NCI-H2171 treated with DMSO at 0.1 percent for 48 hours (cell line): Measurements from ENCODE around the gene TMEM53.
A peak's percentile ranks its signal among the peaks of the same experiment; 100 is the strongest.

Source experiments
- DNase-seq: peaks from one replicate; lab custom pipeline; 2025; lab: John Stamatoyannopoulos, UW

The TMEM53 gene

DNA sequence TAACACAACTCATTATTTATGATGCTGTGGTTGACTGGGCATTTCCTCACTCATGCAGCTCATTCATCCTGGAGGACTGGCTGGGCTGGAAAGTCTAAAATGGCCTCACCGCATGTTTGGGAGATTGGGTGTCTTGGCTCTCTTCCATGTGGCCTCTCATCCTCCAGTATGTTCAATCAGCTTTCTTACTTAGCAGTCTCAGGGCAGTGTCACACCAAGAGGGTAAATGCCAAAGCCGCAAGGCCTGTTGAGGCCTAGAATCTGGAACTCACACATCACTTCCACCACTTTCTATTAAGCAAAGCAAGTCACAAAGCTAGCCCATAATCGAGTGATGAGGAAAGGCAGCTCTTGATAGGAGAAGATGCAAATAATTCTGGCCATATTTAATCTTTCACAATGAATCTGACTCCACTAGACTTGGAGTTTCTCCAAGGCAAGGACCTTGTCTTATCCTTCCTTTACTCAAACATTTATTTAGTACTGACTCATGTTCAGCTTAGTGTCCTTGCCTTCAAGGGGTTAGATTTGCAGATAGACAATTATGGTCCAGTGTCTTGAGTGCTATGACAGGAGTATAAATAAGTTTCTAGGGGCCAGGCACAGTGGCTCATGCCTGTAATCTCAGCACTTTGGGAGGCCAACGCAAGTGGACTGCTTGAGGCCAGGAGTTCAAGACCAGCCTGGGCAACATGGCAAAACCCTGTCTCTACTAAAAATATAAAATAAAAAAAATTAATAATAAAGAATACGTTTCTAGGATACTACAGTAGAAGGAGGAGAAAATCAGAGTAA, 45.1 kb downstream of the TMEM53 start:
- DNase-seq = no peak

DNA sequence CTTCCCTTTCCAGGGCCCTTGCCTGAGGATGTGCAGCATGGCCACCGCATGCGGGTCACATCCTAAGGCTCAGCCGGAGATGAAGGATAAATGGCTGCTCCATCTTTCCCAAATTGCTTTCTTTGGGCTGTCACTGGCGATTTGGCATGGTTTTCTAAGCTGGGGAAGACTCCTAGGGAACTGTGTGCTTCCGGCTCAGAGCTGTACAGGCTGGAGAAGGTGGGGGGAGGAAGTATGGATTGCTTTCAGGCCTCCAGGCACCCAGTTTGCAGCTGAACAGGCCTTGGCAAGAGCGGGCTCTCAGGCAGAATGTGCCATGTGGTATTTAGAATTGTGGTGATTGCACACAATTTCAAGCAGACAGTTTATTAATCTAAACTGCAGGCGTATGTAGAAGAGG, 48.9 kb downstream of the TMEM53 start:
- no peak for DNase-seq

DNA sequence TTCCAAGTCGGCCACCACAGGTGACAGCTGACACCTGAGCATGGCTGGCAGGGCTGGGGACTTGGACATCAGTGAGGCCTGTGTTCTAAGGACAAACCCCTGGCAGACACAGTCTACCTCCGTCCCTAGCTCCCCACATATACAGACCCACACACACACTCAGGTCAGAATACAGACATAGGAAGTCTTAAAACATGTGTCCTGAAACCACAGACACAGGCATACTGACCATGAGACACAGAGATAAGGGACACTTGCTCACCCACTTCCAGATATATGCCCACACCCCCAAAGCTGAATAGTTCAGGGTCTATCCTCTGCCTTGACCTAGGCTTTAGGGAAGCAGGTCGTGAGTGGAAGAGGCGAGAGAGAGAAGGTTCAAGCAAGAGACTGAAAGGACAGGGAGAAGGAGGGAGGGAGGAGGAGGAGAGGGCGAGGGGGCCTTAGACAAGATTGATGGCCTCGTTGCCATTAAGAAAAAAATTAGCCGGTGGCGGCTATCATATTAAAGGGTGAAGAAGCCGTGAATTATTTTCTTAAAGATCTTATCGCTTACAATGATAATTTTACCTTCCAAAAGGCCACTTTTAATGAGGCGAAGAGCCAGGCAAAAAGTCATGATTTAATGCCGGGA, 49.9 kb downstream of the TMEM53 start:
- no peak for DNase-seq

DNA sequence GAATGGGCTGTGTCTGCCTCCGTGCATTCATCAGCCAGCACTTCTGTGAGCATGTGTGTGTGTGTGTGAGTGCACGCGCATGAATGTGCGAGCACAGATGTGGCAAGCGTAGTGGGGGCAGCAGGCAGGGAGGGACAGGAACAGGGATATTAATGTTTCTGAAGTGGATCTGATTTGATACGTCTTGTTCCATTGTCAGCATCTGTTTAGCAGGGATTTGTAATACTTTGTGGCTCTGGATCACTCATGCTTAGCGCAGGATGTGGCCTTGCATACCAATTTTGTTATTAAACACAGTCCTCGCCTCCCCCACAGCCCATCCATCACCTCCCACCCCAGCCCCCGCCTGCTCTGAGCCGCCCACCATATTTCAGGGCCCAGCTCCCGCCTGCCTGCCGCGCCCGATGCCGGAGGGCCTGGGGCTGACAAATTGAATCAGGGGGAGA, 52.4 kb downstream of the TMEM53 start:
- DNase-seq = no peak

DNA sequence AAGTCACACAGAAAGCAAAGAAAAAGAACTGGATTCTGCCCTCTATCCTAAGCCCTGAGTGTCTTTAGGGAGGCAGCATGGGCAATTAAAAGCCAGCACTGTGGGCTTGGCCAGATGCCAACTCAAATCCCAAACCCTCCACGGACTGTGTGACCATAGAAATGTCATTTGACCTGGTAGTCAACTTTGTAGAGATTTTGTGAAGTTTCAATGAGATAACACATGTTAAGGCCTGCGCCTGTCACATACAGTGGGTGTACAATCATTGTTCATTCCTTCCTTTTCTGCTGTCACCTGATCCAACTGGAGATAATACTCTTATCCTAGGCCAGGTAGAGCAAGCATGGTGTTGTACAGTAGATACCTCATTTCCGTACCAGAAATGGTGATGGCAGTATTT, 54.2 kb downstream of the TMEM53 start:
- no peak for DNase-seq

DNA sequence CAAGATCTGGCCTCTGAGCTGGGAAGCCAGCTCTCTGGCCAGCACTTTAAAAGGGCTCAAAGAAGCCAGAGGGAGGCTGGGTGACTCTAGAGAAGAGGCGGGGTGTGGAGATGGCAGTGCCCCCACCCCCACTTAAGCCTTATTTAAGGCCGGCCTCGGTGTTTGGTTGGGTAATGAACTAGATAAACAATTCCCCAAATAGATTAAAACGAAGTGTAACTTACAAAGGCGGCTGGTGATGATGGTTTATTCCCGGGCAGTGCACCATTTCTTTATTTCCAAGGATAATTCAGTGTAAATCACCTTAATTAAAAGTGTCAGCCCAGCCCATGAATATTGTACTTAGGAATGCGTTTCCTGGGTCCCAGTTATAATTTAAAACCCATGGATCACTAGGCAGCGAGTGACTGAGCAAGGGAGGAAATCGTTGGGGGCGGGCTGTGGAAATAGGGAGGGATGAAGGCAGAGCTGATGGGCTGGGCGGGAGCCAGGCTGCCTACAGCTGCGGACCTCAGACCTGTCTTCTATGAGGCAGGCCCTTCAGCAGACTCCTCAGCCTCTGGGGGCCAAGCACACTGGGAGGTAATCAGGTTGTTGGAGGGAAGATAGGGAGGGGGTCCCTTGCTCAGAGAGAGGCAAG, 54.9 kb downstream of the TMEM53 start:
- no peak for DNase-seq

DNA sequence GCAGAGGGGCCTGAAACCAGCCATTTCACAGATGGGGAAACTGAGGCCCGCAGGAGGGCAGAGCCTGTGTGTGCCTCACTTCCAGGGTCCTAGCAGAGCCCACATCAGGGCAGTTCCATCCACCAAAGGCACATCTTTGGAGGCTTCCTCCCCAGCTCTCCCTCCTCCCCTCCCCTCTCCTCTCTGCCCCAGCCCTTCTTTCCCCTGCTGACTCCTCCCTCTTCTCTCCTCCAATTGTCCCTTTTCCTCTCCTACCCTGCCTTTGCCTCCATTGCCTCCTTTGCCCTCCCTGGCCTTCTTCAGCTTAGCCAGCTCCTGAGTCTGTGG, 56.6 kb downstream of the TMEM53 start:
- no peak for DNase-seq

DNA sequence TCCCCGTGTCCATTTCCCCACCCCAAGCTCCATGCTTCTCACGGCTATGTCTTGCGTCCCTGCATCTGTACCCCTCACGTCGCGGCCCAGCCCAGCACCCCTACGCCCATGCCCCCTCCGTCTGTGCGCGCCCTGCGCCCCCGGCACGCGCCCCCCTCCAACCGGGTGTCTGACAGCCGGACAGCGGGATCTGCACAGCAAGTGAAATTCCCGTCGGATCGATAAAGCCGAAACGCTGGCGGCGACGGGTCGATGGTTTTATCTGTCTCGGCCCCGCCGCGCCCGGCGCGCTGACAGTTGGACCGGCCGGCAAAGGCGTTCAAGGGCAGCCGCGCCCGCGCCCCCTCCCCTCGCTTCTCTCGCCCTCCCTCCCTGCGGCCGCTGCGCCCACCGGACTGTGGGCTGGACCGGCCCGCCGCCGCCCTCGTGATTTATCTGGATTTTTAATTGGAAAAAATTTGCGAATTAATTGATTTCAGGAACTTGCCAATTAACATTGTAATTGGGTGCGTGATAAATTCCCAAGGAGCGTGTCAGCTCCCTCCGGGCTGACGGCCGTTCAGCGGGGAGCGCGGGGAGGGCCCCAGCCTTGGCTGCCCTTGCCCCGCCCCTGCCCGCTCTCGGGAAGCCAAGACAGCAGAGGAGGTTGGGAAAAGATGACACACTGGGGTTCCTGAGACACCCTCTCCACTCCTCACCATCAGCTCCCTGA, 57.1 kb downstream of the TMEM53 start:
- no peak for DNase-seq

DNA sequence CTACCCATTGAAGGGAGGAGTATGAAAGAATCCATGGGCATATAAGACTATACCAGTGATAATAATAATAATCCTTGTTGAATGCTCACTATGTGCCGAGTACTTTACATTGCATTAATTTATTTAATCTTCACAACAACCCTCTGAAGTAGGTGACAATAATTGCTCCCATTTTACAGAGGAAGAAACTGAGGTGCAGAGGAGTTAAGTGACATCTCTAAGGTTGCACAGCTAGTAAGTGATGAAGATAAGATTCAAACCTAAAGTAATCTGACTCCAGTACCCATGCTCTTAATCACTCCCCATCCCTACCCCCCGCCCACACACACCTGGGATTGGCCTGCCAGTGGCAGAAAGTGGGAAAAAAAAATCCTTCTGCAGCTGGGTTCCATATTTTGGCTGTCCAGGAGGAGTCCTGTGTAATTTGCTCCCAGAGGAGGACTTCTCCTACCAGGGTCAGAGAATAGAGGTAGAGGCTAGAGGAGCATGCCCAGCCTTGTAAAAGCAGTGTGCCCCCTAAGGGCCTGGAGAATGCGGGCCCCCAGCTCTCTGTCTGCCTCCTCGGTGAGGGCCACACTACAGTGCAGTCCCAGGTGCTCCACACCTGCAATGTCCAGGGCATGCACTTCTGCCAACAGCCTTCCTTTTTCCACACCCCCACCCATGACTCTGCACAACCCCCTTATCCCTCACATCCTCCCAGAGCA, 57.8 kb downstream of the TMEM53 start:
- peak; percentile 23 for DNase-seq

DNA sequence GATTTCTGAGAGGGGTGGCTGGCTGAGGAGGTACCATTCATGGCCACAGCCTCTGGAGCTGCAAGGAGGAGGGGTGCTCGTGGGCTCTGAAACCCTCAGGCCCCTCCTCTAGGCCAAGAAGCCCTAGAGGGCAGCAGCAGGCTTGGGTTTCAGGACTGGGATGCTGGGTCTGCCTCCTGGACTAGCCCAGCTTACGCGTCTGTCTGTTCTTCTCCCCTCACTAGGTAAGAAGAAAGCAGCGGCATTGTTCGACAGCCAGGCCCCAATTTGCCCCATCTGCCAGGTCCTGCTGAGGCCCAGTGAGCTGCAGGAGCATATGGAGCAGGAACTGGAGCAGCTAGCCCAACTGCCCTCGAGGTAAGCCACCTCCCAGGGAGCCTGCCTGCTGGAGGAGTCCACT, 60.3 kb downstream of the TMEM53 start:
- DNase-seq = no peak

DNA sequence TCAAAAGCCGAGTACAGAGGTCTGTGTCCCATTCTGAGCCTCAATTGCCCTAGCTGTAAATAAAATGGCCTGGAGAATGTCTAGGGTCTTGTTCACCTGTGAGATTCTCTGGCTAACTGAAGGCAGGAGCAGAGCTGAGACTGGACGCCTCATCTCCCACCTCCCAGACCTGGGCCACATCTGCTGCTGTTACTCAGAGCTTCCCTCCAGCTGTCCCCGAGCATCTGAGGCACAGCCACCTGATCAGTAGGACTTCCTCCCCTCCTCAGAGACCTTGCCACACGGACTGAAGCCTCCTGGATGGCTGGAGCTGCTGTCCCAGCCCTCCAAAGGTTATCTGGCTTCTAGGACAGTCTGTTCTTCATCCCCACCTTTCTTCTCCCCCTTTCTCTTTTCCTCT, 62.4 kb downstream of the TMEM53 start:
- DNase-seq = no peak

DNA sequence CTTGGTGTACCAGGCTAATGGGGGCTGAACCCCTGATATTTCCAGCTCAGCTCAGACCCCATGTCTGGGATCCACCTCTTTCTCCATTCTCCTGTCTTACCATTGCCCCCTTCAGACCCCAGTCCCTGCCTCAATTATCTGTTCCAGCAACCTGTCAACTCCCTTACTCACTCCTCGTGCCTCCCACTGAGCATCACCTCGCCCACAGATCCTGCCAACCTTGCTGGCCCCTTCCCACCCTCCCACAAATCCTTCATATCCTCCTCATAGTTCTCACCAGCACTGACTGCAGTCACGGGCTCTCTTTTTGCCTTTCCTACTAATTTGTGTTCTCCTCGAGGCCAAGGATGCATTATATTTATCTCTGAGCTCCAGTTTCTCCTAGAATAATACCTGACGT, 62.9 kb downstream of the TMEM53 start:
- no peak for DNase-seq

DNA sequence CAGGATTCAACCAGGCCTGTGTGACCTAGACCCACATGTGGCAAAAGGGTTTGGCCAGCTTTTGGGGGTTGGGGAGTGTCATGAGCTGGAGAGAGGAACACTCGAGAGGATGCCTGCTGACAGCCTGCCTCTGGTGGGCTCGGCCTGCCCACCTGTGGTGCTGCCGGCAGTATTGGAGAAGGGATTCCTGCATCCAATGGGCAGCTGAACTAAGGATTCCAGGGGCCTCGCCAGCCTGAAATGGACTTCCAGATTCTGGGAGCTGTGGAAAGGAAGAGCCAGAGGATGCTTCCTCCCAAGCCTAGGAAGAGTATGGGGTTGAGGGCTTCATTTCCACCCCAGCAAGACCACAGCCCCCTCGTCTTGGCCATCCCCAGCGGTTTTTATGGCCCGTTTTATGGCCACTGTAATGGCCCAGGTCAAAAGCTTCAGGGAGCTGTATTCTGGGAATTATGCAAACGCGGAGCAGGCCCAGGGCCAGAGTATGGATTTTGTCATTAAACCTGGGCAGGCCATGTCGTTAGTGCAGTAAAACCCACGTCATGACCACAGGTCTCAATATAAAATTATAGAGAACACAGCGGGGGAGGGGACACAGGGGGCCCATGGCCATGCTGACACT, 63.6 kb downstream of the TMEM53 start:
- DNase-seq = no peak

DNA sequence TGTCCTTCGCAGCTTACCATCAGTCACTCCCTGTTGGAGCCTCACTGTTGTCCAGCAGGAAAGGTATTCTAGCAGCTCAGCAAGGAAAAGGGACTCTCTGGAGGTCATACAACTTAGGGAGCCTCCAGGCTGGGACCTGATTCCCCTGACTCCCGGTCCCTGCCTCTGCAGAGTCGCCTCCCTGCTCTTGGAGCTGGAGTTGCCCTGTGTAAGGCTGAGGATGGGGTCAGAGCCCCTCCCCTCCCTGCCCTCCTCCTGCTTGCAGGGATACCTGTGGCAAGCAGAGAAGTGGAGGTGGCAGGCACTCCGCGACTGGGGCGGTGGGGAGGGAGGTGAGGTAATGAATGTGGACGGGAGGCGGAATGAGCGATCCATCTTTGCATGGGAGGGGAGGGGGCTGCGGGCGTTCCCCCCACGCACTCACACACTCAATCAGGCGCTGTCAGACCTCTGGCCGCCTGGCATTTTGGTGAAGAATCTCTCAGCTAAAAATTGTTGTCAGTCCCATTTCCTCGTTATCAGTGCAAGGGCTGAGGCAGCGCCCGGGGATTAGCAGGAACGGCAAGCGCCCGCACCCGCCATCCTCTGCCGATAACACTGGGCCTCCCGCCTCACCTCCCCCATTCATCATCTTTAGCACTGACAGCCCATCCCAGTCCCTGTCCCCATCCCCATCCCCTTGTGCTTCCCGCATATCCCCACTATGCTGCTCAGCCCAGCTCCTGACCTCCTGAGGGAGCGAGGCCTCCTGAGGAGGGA, 64.3 kb downstream of the TMEM53 start:
- DNase-seq = no peak

DNA sequence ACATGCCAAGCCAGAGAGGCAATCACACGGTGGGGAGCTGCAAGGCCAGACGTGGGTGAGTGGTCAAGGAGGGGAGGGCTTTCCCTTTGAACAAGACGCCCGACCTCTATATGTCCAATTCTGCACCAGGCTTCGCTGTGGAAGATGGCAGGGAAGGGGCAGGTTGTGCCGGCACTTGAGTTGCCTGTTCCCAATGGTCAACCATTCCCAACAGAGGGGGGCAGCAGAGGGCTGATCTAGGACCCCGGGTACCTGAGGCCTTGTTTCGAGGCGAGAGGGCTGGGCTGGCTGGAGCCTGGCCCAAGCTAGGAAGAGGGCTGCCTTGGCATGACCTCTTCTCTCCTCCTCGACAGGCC, 64.9 kb downstream of the TMEM53 start:
- no peak for DNase-seq

DNA sequence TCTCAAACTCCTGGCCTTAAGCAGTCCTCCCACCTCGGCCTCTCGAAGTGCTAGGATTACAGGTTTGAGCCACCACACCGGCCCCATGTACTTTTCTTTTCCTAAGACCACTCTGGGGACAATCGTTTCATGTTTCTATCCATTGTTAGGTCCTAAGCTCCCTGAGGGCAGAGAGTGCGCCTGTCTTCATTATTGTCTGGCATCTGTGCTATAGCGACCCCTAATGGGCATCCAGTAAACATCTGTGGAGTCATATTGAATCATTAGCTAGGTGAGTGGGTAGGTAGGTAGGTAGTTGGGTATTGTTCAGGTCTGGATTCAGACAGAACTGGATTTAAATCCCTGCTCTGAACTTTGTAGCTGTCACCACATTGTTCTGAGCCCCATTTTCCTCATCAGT, 66.1 kb downstream of the TMEM53 start:
- no peak for DNase-seq

DNA sequence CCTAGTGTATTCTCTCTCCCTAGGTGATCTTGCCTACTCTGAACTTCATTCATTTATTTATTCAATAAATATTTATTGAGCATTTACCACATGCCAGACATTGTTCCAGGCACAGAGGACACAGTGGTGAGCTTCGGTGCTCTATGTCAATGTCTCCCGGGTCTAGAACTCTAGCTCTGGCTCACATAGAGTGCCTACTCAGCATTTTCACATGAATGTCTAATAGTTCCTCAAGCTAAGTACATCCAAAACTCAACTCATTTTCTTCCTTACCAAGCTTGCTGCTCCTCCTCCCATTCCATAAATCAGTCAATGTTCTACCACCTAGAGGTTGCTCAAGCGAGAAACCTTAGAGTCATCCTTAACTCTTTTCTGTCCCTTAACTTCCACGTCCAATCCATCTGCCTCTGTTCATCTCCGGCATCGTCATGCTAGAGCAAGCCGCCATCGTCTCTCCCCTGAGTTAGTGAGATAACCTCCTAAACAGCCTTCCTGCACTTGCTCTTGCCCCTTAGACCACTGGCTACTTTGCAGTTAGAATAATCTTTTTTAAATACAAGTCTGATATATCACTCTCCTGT, 67.5 kb downstream of the TMEM53 start:
- DNase-seq = no peak

DNA sequence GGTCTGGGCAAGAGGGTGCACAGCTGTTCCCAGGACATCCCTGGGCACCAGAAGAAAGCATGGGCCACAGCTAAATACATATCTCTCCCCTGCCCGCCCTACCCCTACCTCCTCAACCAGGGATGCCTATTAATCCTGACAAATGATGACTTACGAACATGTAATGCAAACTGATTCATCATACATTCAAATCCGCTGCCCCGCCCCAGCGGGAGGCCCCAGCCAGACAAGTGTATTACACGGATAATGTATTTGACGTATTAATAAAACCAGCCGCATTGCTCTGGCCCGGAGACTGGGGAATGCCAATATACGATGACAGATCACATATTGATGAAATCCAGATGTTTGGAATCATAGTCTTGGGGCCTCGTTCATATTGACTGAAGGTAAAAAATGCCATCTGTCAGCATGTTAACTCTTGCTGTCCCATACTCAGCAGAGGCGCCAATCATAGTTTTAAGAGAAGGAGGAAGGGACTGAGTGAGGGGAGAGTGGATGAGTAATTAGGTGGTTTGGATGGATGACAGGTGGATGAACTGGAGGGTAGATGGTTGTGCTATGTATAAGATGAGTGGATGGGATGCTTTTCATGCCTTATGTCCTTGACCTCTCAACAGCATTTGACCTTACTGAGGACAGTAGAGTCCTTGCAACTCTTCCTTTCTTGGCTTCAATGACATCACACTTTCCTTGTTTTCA, 68.2 kb downstream of the TMEM53 start:
- no peak for DNase-seq

DNA sequence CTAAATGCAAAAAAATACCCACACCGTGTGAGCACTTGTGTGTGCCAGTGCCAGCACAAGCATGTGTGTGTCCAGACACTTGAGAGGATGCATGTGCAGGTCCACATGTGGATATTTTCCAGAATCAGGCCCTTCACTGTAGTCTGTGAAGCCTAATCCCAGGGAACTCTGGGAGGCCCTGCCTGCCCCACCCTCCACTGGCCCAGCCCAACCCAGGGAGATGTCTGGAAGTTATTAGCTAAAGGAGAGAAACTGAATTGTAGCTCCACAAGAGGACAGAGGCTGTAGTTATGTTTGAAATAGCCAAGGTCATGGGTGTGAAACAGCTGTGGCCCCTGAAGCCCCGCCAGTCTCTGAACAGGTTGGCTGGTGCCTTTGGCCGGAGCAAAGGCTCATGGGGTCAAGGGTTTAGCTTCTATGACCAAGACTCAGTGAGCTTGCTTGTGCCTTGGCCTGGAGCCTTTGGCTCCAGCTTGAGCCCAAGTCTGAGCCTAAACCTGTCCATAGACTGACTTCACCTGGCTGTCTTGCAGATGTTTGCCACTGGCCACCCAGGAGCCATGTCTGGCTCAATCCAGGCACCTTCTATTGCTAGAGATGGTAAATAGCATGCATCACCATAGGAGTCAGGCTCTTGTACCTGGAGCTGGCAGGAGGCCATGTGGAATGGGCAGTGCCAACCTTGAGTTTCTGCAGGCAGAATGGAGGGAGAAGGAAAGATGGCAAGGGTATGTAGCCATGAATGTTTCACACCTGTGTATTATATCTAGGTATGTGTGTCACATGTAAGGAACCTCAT, 69.9 kb downstream of the TMEM53 start:
- no peak for DNase-seq
